Lung (tissue), 12 donors: ENCODE measurements around the gene ARMH1. TPM values are rescaled to one million over a fixed set of nuclear protein-coding genes. Genes with fewer than 3 reads are reported as not detected.

Source experiments
- ATAC-seq: fragments of 200-7000 bp; cut with Tn5 transposase; one replicate; pipeline ENCODE4 v1.9.1; 2020; ENCODE audit warnings: moderate number of reproducible peaks; ENCODE audit not compliant: insufficient read depth, low FRiP score
- DNase-seq, 3 donors: peaks; one replicate each; pipeline ENCODE4 v3.0.0-alpha.2; 2013 to 2017
- H3K27ac ChIP-seq, 2 donors: one replicate each; pipeline ENCODE4 v1.5.1; 2013; ENCODE audit warnings: mild to moderate bottlenecking in 2 of 2, moderate library complexity in 2 of 2, control low read depth in 1 of 2, inconsistent platforms in 1 of 2, low read depth in 1 of 2, low read length in 1 of 2
- H3K27me3 ChIP-seq, 3 donors: one replicate each; pipeline ENCODE4 v1.5.1; 2013; ENCODE audit warnings: low read length in 2 of 3; ENCODE audit not compliant: control insufficient read depth in 3 of 3, insufficient read depth in 3 of 3
- H3K36me3 ChIP-seq, 4 donors: one replicate each; pipeline ENCODE4 v1.5.1; 2013; ENCODE audit warnings: low read length in 4 of 4, mild to moderate bottlenecking in 1 of 4, moderate library complexity in 1 of 4; ENCODE audit not compliant: control insufficient read depth in 4 of 4, insufficient read depth in 4 of 4
- H3K4me1 ChIP-seq, 5 donors: one replicate each; pipeline ENCODE4 v1.5.1; 2013; ENCODE audit warnings: low read length in 5 of 5, mild to moderate bottlenecking in 2 of 5, moderate library complexity in 1 of 5; ENCODE audit not compliant: control insufficient read depth in 5 of 5, insufficient read depth in 5 of 5
- H3K4me3 ChIP-seq: one replicate; pipeline ENCODE4 v1.5.1; 2013; ENCODE audit warnings: mild to moderate bottlenecking, control low read depth, moderate library complexity
- H3K9ac ChIP-seq, 2 donors: one replicate each; pipeline ENCODE4 v1.5.1; 2013; ENCODE audit warnings: low read length in 2 of 2, control low read depth in 1 of 2; ENCODE audit not compliant: insufficient read depth in 1 of 2
- H3K9me3 ChIP-seq, 4 donors: one replicate each; pipeline ENCODE4 v1.5.1; 2013; ENCODE audit warnings: low read length in 3 of 4, mild to moderate bottlenecking in 1 of 4, moderate library complexity in 1 of 4; ENCODE audit not compliant: control insufficient read depth in 4 of 4, insufficient read depth in 3 of 4
- CTCF ChIP-seq: IDR thresholded peaks from 2 replicates; pipeline ENCODE4 v1.5.1; 2012; ENCODE audit warnings: mild to moderate bottlenecking; ENCODE audit errors: control extremely low read depth, extremely low read depth
- WGBS, 2 donors: extraction: QIAGEN DNeasy Blood & Tissue Kit; methylation state at CpG; one replicate each; pipeline ENCODE4 v1.1.7; 2013; 5-methylcytosine and 5-hydroxymethylcytosine counted together
- polyA plus RNA-seq, 2 donors: library from polyadenylated mRNA; stranded (reverse); fragments of 200-250 nt; gene quantifications; one replicate each; pipeline ENCODE4 v1.2.1, GENCODE V29; 2013
- total RNA-seq, 2 donors: library from RNA; depleted of rRNA in 1 of 2; stranded (reverse); fragments of >200 nt in 1 of 2; gene quantifications; one replicate each; pipeline ENCODE4 v1.2.1, GENCODE V29; 2014 to 2021
- donor health status: control.
- donor health status: control.
- donor health status: Bipolar disorder and iron deficiency.
- donor health status: healthy.
- donor health status: DM: yes; HTN: yes; CAD: no.

Gene ARMH1
- total and polyA plus RNA-seq, 4 donors, result 9.7 to 35.3 (median 21.4) TPM

GRCh38 chr1:44645476-44646244, 28.9 kb upstream of the ARMH1 start:
- H3K9ac ChIP-seq, result no peak overlapping the region
- DNase-seq (peak; percentile 70 to 79 (median 74)), ATAC-seq (no peak)
- 84 to 92% methylated on average over 18 of the region's 18 CpGs for WGBS, 2 donors
- no peak overlapping the region for H3K27ac ChIP-seq
- peaks cover 0 to 24% (median 0%) of the 10 kb centered on the region in 5 donors for H3K4me1 ChIP-seq
- TF ChIP-seq CTCF, result no peak
- no peak overlapping the region for H3K4me3 ChIP-seq
- H3K27me3 ChIP-seq, result no peaks in the 10 kb centered on the region
- H3K36me3 ChIP-seq, result peaks cover 15 to 93% (median 27%) of the 10 kb centered on the region in 4 donors
- H3K9me3 ChIP-seq, result no peaks in the 10 kb centered on the region

- peaks cover 0 to 24% (median 0%) of the 10 kb centered on the region in 5 donors for H3K4me1 ChIP-seq
- DNase-seq, result peak; percentile 43 to 59 (median 43)
- H3K36me3 ChIP-seq, result peaks cover 13 to 92% (median 27%) of the 10 kb centered on the region in 4 donors
- TF ChIP-seq CTCF, result no peak
- H3K4me3 ChIP-seq, result no peak overlapping the region
- no peaks in the 10 kb centered on the region for H3K9me3 ChIP-seq
- H3K9ac ChIP-seq, result no peak overlapping the region
- peak overlapping the region in 1 of 2 donors; percentile 1 for H3K27ac ChIP-seq
- WGBS, 2 donors, result 88 to 90% methylated on average over 28 of the region's 28 CpGs
- ATAC-seq, result no peak
- no peaks in the 10 kb centered on the region for H3K27me3 ChIP-seq
Measured at GRCh38 chr1:44646261-44647110, 28.0 kb upstream of the ARMH1 start.

GRCh38 chr1:44647896-44648295, 26.6 kb upstream of the ARMH1 start:
- H3K27me3 ChIP-seq, result no peaks in the 10 kb centered on the region
- H3K27ac ChIP-seq, result no peak overlapping the region
- no peak for DNase-seq
- no peak for ATAC-seq
- no peak for TF ChIP-seq CTCF
- 85 to 86% methylated on average over 2 of the region's 2 CpGs for WGBS, 2 donors
- H3K9me3 ChIP-seq, result no peaks in the 10 kb centered on the region
- peaks cover 13 to 84% (median 27%) of the 10 kb centered on the region in 4 donors for H3K36me3 ChIP-seq
- H3K4me1 ChIP-seq, result peaks cover 0 to 24% (median 0%) of the 10 kb centered on the region in 5 donors
- H3K9ac ChIP-seq, result no peak overlapping the region
- H3K4me3 ChIP-seq, result no peak overlapping the region
